DMS53 (cell line): ENCODE results near the gene DISP3.

Experiments used
- DNase-seq: peaks from one replicate; lab custom pipeline; 2025; lab: John Stamatoyannopoulos, UW

DISP3 gene

DNA sequence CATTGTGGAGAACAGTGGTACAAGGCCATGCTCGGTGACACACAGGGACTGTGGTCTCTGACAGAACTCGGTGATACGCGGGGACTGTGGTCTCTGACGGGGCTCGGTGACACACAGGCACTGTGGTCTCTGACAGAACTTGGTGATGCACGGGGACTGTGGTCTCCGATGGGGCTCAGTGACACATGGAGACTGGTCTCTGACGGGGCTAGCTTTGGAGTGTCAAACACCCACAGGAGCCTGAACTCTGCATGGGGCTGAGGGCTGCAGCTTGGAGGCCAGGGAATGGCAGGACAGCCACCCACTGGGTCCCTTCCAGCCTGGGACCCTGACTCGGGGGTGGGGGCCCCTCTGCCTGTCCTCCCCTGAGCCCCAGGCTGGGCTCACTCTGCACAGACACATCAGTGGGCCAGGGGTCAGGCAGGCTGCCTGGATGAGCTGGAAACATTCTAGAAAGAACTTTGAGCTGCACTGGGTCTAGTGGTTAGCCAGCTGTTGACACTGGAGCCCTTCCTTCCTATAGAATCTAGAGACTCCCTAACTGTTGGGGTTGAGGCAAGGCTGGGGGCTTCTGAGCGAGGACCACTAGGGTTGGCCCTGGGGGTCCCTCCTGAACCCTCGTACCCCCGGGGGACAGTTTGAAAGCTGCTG is 49.8 kb downstream of the DISP3 start:
- no peak for DNase-seq

DNA sequence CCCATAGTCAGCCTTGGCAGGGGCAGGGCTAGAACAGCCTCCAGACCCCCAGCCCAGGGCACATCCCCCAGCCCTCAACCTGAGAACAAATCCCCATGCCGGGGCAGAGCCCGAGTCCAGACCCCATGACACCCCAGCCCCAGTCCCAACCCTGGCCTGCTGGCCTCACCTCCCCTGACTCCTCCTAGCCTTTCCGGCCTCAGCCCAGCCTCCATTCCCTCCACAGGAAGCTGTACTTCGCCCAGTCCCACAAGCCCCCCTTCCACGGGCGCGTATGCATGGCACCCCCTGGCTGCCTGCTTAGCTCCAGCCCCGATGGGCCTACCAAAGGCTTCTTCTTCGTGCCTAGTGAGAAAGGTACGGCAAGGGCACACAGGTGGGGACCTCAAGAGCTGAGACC is 50.4 kb downstream of the DISP3 start:
- no peak for DNase-seq

DNA sequence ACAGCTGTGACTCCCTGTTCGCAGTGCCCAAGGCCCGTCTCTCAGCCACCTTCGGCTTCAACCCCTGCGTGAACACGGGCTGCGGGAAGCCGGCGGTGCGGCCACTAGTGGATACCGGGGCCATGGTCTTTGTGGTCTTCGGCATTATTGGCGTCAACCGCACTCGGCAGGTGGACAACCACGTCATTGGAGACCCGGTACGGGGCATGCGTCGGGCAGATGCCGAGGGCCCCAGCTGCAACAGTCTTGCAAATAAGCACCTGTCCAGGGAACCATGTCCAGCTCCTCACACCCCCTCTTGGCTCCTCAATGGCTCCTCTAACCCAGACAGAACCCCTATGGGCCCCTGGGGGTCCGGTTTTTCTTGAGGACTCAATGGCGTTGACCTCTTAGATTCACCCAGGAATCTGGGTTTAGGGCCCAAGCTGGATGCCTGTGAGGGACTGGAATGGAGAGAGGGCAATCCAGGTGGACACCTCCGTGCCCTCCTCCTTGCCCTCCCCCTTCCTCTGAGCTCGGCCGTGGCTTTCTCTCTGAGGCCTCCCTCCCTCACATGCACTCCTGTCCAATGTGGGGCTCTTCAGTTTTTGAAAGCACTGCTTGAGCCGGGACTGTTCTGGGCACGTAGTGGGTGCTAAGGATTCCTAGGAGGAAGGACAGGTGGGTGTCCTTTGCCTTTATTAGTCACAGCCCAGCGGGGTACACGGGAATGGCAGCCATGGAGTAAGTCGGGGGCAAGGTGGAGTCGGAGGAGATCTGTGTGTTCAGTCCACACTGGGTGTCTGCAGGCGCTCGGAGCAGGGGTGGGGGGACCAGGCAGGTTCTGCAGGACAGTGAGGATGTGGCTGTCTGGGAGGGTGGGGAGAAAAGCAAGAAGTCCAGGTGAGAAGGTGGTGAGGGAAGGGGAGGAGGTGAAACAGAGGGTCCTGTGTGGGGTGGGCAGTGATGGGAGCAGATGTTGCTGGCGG is 51.1 kb downstream of the DISP3 start:
- no peak for DNase-seq

DNA sequence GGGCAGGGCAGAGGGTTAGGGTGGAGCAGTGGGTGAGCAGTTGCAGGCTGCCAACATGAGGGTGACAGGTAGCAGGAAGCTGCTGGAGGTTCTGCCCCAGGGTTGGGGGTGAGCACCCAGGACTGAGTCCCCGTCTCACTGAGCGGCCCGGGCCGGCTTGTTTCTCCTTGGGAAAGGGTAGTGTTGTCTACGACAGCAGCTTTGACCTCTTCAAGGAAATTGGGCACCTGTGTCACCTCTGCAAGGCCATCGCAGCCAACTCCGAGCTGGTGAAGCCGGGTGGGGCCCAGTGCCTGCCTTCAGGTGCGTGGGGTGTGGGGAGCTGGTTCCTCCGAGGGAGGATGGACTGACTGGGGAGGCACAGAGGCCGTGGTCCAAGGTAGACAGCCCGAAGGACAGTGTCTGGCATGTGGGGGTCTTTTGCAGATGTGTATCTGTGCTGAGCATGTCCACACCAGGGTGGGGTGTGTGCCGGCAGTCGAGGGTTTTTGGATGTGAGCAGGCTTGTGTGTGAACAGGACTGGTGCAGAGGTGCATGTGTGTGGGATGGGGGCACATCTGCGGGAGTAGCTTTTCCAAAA is 51.9 kb downstream of the DISP3 start:
- no peak for DNase-seq

DNA sequence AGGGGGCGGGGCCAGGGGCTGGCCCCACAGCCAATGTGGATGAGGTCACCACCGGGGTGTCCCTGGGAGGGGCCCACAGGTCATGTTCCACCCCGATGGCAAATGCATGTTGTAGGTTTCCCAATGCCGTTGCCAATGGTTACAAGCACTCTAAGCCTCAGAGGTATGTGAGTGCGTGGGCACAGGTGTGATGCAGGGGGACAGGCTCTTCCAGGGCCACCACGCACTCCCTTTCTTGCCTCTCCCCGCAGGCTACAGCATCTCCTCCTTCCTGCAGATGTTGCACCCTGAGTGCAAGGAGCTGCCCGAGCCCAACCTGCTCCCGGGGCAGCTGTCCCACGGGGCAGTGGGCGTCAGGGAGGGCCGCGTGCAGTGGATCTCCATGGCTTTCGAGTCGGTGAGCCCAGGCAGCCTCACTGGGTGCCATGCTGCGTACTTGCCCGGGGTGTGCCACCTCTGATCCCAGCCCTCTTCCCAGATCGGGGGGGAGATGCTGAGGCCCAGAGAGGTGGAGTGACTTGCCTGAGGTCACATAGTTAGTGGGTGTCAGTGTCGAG is 52.4 kb downstream of the DISP3 start:
- DNase-seq = peak; percentile 27

DNA sequence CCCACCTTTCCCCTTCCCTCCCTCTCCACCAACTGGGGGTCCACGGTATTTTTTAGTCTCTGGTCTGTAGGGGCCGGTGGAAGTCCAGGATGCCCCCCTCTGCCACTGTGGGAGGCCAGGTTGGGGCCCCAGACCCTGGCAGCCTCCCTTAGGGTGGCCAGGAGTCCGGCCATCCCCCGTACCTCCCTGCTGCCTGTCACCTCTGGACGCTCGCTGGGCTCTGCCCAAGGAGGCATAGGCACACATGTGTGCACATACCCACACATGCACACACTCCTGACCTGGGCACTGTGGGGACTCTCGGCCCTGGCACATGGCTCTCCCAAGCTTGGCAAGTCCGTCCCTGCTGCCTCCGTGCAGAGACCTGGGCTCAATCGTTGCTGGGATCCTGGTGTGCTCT is 53.0 kb downstream of the DISP3 start:
- DNase-seq = no peak

DNA sequence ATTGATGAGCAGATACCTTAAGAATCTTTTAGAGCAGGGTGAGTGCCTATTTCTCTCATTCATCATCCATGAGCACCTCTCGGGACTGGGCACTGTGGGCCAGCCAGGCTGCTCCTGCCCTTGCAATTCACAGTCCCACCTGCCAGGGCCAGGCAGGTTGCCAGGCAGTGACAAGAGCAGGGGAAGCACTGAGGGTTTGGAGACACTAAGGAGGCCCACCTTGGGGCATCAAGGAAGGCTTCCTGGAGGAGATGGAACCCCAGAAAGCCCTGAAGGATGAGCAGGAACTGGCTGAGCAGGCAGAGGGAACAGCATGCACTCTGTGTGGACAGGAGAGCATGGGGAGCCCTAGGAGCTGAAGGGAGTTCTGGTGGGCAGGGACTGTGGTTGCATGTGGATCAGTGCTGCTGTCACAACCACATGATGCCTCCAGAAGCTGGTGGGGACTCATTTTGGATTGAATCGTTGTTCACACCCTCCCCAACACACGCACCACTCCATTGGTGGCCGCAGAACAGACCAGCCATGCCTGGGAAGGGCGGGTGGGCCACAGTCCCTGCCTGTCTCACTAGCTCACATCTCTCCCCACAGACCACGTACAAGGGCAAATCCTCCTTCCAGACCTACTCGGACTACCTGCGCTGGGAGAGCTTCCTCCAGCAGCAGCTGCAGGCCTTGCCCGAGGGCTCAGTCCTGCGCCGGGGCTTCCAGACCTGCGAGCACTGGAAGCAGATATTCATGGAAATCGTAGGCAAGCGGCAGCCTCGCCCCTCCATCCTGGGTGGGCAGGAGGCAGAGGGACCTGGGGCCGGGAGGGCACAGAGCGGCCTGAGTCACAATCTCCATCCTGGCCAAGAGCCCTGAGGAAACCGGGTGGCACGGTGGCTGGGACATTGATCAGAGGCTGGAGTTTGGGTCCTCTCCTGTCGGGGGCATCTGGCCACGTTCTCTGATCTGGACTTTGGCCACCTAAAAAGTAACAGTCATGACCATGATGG is 55.1 kb downstream of the DISP3 start:
- no peak for DNase-seq

DNA sequence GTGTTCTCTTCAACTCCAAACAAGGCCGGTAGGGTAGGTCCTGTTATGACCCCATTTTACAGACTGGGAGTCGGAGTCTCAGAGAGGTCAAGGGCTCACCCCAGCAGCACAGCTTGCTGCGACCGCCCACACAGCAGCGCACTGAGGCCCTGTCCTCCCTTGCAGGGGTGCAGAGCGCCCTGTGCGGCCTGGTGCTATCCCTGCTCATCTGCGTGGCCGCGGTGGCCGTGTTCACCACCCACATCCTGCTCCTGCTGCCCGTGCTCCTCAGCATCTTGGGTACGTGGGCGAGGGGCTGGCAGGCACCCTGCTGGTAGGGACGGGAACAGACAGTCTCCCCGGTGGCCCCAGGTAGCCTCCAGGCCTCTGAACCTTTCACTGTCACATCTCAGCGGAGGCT is 55.9 kb downstream of the DISP3 start:
- DNase-seq = no peak

DNA sequence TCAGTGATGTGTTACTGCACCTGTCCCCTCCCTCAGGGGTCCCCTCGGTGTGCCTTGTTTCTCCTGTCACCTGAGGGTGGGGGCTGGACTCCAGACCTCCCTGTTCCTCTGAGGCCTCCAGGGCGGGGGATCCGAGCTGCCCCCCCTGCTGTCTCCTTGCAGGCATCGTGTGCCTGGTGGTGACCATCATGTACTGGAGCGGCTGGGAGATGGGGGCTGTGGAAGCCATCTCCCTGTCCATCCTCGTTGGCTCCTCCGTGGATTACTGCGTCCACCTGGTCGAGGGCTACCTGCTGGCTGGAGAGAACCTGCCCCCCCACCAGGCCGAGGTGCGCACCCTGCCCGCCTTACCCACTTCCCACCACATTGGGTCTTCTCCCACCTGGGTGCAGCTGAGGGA is 56.4 kb downstream of the DISP3 start:
- DNase-seq = no peak

DNA sequence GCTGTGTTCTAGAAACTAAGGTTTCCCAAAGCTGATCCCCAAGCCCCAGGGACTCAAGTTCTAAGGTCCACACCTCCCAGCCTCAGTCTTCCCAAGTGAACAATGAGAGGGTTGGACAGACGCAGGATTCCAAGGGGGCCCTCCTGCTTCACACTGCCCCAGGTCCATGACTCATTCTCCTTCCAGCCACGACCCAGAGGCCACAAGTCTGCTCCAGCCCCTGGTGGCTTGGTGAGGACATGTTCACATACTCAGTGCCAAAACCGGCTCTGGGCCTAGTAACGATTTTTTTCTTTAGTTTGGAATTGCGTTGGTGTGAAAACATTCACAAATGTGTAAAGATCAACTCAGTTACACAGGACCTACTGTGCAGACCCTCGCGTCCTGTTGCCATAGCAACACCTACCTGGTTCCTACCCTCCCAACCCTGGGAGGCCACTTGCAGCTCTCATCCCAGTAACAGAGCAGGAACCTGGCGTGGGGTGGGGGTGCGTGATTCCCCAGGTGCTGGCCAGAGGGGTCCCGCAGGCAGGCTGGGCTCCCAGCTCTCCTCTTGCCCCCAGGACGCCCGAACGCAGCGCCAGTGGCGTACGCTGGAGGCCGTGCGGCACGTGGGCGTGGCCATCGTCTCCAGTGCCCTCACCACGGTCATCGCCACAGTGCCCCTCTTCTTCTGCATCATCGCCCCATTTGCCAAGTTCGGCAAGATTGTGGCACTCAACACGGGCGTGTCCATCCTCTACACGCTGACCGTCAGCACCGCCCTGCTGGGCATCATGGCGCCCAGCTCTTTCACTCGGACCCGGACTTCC is 57.0 kb downstream of the DISP3 start:
- DNase-seq = peak; percentile 31

DNA sequence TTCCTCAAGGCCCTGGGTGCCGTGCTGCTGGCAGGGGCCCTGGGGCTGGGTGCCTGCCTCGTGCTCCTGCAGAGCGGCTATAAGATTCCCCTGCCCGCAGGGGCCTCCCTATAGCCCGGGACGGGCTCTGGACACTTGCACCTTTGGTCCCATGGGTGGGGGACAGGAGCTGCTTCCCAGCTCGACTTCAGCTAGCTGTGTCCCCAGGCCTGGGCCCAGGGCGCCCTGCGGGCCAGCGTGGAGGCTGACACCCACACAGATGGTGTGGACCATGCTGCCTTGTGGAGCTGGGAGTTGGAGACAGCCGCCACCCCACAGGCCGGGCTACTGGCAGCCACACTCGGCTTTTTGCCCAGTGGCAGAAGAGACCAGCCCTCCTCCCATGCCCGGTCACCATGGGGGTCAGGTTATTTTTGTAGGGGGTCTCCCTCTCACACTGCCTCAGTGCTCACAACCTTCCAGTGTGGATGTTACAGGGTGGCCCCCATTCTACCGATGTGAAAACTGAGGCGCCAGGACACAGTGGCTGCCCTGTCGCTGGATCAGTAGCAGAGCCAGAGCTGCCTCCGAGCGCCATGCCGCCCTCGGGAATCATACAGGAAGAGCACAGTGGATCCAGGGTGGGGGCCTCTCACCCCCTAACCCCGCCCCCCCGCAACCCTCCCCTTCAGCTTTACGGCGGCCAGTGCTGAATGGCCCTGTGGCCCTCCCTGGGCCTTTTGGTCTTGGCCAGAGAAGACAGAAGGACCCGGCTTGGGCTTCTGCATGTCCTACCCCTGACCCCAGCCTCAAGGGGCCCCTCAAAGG is 57.8 kb downstream of the DISP3 start:
- DNase-seq = no peak

DNA sequence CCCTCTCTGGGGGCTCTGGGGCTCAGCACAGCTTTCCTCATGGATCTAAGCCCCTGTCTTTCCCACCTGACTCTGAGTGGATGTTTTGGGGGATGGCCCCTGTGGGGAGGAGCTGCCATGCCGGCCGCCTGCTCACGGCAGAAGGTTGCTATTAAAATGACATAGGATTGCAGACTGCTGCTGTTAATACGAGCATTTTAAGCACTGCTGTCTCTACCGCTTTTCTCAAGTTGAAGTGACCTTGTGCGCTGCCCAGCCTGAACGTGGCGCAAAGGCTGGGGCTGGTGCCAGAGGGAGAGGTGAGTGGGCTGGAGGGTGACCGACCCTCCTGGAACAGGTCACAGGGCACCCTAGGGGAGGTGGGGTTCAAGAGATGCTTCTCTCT is 58.4 kb downstream of the DISP3 start:
- DNase-seq = no peak

DNA sequence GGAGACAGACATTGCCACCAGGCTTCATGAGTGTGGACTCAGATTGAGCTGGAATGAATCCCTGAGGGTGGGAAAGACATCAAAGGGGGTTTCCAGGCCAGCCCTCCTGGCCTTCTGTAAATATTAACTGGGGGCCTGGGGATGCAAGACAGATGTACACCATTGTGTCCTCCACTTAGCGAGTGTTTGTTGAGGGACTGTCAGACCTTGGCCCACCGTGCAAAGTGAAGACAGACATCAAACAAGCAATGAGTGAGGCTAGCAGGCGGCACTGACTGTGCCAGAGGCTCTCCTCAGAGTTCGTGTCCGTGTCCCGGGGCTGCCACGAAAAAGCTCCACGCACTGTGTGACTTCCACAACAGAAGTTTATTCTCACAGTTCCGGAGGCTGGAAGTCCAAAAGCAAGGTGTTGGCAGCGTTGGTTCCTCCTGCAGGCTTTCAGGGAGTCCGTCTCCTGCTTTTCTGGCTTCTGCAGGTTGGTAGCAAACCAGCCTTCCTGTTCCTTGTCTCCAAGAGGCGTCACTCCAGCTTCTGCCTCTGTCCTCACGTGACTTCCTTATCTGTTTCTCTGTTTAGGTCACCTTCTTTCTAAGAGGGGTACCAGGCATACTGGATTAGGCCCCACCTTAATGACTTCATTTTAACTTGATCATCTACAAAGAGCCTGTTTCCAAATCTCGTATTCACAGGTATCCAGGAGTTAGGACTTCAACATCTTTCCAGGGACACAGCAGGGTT is 59.1 kb downstream of the DISP3 start:
- no peak for DNase-seq

DNA sequence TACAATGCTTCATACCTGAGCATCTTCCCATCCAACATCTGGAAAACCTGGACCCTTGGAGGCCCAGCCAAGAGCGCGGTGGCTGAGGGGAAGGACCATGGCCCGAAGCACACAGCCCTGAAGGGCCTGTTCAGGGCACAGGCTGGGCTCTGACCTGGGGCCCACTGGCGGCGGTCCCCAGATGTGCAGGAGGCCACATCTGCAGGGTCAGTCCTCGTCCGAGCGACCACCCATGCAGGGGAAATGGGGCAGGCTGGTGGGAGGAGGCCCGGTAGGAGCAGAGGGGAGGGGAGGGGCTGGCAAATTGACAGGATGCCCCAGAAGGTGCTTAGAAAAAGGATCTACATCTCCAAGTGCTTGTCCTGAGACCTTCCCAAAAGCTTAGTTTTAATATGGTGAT is 59.9 kb downstream of the DISP3 start:
- no peak for DNase-seq

DNA sequence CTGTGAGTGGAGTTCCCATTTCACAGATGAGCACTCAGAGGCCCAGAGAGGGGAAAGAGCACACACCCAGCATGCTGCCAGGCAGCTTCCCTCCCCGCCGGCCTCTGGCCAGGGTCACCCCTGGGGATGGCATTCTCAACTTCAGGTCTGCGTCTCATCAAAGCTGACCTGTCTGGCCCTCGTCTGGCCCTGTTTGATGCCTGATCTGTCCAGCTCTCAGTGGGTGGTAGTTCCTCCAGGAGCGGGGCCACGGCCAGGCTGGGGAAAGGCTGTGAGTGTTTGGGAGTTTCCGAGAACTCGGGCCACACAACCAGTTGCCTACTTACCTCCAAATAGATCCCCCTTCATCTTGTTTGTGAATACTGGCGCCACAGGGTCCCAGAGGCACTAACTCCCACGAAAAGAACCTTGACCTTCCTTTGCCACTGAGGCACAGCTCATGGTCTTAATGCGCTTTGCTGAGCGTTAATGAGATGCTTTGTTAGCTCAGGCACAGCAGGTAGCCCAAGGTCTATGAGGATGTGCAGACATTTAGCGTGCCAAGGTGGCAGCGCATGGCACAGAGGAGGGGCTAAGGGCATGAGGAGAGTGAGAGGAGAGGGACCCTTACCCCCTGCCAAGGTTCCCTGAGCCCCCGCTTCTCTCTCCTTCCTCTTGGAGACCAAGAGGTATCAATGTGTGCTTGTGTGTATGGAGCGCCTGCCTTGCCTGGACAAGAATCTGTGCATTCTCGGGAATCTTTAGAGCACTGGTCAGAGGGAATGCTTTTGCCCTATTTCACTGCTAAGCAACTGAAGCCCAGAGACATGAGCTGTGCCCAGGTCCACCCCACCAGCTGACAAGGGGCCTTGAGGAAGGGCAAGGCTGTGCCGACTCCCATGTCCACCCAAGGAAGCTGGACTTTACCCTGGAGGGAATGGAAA is 61.2 kb downstream of the DISP3 start:
- DNase-seq = no peak

DNA sequence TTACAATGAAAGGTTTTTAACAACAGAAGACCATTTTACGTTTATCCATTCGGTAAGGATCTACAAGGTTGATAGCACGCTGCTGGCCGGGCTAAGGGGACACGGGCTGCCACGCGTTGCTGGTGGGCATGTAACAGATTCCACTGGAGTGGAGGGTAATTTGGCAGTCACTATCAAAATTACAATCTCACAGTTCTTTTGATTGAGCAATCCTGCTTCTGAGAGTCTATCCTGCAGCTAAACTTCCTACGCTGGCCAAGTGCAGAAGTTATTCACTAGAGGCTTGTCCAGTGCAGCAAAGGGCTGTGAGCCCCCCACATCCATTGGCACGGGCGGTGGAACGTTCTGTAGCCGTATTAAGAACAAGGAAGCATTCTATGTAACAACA is 61.8 kb downstream of the DISP3 start:
- DNase-seq = no peak

DNA sequence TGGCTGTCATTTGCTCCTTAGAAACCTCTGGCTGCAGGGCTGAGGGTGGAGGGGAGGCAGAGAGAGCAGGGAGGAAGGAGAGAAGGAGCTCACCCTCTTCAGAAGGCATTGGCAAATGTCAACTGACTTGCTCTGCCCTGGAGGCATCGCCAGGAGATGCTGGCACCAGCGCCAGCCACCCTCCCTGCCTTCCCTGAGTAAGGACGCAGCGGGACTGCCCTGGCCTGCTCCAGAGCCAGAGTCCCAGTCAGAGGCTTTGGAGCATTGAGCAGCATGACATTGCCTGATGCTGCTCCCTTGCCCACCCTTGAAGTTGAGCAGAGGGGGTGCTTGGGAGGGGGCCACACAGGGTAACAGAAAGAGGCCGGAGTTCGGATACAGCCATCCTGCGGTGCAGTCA is 62.3 kb downstream of the DISP3 start:
- DNase-seq = no peak

DNA sequence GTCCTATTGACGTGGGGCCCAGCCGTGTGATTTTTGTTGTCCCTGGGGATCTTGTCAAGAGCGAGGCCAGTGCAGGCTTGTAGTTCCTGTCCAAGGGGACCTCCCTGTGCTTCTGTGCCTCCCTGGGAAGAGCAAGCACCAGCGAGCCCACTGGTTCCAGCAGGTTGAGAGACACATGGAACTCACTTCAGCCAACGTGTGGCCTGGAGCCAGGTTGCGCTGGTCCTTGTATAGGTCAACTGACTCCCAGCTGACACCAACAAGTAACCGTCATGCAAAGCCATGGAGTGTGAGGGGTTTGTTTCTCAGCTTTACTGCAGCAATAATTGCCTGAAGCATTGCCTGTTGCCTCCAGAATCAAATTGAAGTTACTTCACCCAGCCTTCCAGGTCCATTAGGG is 63.0 kb downstream of the DISP3 start:
- DNase-seq = no peak
